GM18951 (cell line): ENCODE measurements around the gene SPPL3.
"Not testable (repeated sequence)": the region's sequence is repeated elsewhere in the genome, so short reads cannot be mapped to it uniquely, and the experiment has no call there.

ENCODE experiments used
- POLR2A ChIP-seq: IDR thresholded peaks from 4 replicates; pipeline ENCODE4 v1.6.1; 2011; ENCODE audit warnings: mild to moderate bottlenecking; ENCODE audit not compliant: insufficient read length, insufficient read depth; ENCODE audit errors: extremely low read depth
- in situ Hi-C: fragments of 300-500 bp; cut with MboI; formaldehyde crosslinking; loops from one replicate; pipeline ENCODE4 v1.12.0; 2022; ENCODE audit warnings: low sequenced_read_pairs, mixed read lengths, inconsistent platforms; ENCODE audit not compliant: unreplicated experiment

SPPL3 gene

GRCh38 chr12:120737557-120738251 lies 166.5 kb downstream of the SPPL3 start:
- in situ Hi-C loops: no loop called here
- TF ChIP-seq POLR2A: no peak

- in situ Hi-C loops: no loop called here
- no peak for TF ChIP-seq POLR2A
These were observed 167.5 kb downstream of the SPPL3 start for GRCh38 chr12:120736404-120737331.

GRCh38 chr12:120735181-120735580 lies 169.0 kb downstream of the SPPL3 start:
- no peak for TF ChIP-seq POLR2A
- in situ Hi-C loops: no loop called here

DNA sequence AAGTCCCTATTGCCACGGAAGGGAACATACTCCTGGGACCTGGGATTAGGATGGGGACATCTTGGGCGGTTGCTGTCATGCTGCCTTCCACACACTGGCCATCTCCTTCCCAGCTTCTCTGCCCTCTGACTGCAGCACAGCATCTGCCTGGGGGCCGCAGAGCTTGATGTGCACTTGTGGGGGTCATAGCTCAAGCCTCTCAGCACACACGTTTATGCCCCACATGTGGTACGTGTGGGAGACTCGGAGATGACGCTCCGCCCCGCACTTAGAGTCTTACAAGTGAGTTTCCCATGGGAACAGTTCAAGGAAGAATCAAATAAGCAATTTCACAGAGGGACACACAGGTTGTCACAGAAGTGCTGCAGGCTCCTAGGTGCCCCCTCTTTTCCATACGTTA lies 169.9 kb downstream of the SPPL3 start:
- in situ Hi-C loops: no loop called here
- TF ChIP-seq POLR2A: no peak

DNA sequence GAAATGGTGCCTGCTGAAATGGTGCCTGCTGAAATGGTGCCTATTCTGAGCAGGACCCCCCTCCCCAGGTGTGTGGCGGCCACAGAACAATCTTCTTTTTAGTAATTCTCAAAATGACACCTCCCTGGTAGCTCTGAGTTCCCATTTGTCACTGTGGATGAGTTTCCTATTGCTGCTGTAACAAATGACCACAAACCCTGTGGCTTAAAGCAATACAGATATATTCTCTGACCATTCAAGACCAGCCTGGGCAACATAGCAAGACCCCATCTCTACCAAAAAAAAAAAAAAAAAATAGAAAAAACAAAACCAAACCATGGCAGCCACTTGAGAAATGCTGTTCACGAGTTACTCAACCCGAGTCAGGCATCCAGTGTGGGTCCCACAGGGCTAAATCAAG lies 170.6 kb downstream of the SPPL3 start:
- no peak for TF ChIP-seq POLR2A
- in situ Hi-C loops: no loop called here

- in situ Hi-C loops: not testable (repeated sequence)
These were observed 172.0 kb downstream of the SPPL3 start for GRCh38 chr12:120732198-120732597.

- TF ChIP-seq POLR2A: no peak
- in situ Hi-C loops: no loop called here
These were observed 177.2 kb downstream of the SPPL3 start for GRCh38 chr12:120726961-120727360.

GRCh38 chr12:120726510-120726793 lies 177.7 kb downstream of the SPPL3 start:
- TF ChIP-seq POLR2A: no peak
- in situ Hi-C loops: no loop called here

- peak; percentile 88 for TF ChIP-seq POLR2A
- in situ Hi-C loops: no loop called here
These were observed 178.3 kb downstream of the SPPL3 start, which contains the start of gene ACADS for GRCh38 chr12:120725659-120726509. ACADS (plus strand) TSS chr12:120725826; CDS start chr12:120725886, 60 bp downstream.

DNA sequence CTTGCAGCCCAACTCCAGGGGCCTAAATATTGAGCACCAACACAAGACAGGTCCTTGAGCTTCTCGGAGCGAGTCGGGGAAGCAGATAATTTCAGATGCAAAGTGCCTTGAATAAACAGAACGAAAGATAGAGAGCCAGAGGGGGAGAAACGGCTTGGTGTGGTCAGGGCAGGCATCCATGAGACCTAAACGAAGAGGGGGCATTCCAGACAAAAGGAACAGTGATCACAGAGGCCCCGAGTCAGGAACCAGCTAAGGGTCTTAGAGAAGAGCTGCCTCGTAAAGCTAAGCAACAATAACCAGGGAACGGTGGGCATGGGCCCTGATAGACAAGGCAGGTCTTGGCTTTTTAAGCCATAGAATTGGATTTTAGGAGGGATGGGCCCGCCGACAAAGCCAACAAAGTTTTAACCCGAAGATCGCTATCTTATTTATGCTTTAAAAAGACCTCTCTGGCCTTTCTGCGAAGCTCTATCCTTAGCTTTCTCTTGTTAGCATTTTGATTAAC lies 179.0 kb downstream of the SPPL3 start:
- in situ Hi-C loops: no loop called here
- no peak for TF ChIP-seq POLR2A

- no peak for TF ChIP-seq POLR2A
- in situ Hi-C loops: no loop called here
These were observed 179.4 kb downstream of the SPPL3 start for GRCh38 chr12:120724720-120725119.

DNA sequence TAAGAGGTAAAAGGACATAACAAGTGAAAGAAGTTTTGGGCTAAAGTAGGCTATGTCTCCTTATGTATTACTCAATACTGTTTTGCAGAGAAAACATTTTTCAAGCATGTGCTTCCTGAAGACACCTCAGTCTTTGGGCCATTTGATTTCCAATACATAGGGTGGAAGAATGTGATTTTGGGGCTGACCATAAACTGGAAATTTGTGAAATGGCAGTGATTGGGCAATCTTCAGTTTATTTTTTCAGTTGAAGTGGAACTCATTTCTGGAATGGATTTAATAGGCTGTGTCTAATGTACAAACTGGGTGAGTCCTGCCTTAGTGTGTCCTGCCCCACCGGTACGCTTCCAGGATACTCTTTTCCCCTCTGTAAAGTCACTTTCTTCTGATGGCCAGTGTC lies 181.4 kb downstream of the SPPL3 start:
- no peak for TF ChIP-seq POLR2A
- in situ Hi-C loops: no loop called here

DNA sequence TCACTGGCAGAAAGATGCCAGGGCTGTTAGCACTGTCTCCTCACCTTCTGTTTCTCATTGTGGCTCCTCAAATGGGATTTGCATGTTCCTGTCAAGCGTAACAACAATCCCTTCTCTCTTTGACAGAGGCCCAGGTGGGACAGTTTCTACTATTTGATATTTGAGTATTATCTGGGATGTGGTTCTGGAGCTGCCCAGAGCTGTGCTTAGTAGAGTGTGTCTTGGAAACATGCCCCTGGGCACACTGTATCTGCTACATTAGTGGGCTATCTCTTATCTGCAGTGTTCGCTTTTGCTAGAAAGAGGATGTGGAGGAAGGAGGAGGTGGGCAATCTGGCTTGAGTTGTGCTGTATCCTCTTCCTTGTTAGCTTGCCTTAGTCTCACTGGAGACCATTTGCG lies 182.3 kb downstream of the SPPL3 start:
- no peak for TF ChIP-seq POLR2A
- in situ Hi-C loops: no loop called here

GRCh38 chr12:120720987-120721801 lies 183.0 kb downstream of the SPPL3 start:
- in situ Hi-C loops: no loop called here
- no peak for TF ChIP-seq POLR2A
